B cell (primary cell): ENCODE measurements around the gene GNG7. TPM values are rescaled to one million over a fixed set of nuclear protein-coding genes. Genes with fewer than 3 reads are reported as not detected.
A peak's percentile ranks its signal among the peaks of the same experiment; 100 is the strongest.
"Not testable (repeated sequence)": the region's sequence is repeated elsewhere in the genome, so short reads cannot be mapped to it uniquely, and the experiment has no call there.

Source experiments
- ATAC-seq: fragments of 200-7000 bp; cut with Tn5 transposase; one replicate; pipeline ENCODE4 v1.10.0; 2021; ENCODE audit warnings: low read depth, mild to moderate bottlenecking, moderate number of reproducible peaks, moderate library complexity
- CTCF ChIA-PET: fragments of 350-600 bp; sonication (Branson Sonifier 250); formaldehyde crosslinking; loops from one replicate; lab custom pipeline; 2021; ENCODE audit warnings: antibody characterized with exemption, inconsistent platforms; lab: Charles Lee
- POLR2A ChIA-PET: fragments of 350-600 bp; sonication (Branson Sonifier 250); formaldehyde crosslinking; loops from one replicate; lab custom pipeline; 2021; ENCODE audit warnings: antibody characterized with exemption; lab: Charles Lee
- DNase-seq: peaks from one replicate; pipeline ENCODE4 v3.0.0; 2013
- H2AFZ ChIP-seq: 2 replicates; pipeline ENCODE4 v1.6.1; 2012; ENCODE audit warnings: mild to moderate bottlenecking, low read depth, low read length; ENCODE audit not compliant: insufficient read depth, poor library complexity, severe bottlenecking
- H3K27ac ChIP-seq, 2 donors: 1 replicate in 1 of 2; 2 replicates in 1 of 2; pipeline ENCODE4 v1.5.1; 2012 to 2013; ENCODE audit warnings: low read length in 2 of 2, mild to moderate bottlenecking in 2 of 2, moderate library complexity in 1 of 2
- H3K27me3 ChIP-seq, 4 experiments: fragments of 200-600 bp in 1 of 4; sonication (generic) in 1 of 4; replicated peaks in 1 of 4; 1 replicate in 2 of 4; 2 replicates in 2 of 4; pipeline versions ENCODE4 v1.6.1 to v1.7.0; 2013 to 2016; ENCODE audit warnings: low read length in 3 of 4, mild to moderate bottlenecking in 2 of 4, mixed read lengths in 1 of 4, moderate library complexity in 1 of 4; ENCODE audit not compliant: insufficient read depth in 4 of 4, control insufficient read depth in 3 of 4; ENCODE audit errors: control extremely low read depth in 1 of 4
- H3K36me3 ChIP-seq, 2 experiments: replicated peaks in 1 of 2; 1 replicate in 1 of 2; 2 replicates in 1 of 2; pipeline versions ENCODE4 v1.6.1 to v1.7.1; 2013; ENCODE audit warnings: low read length in 1 of 2; ENCODE audit not compliant: insufficient read depth in 2 of 2, control insufficient read depth in 1 of 2; ENCODE audit errors: control extremely low read depth in 1 of 2, extremely low read depth in 1 of 2
- H3K4me1 ChIP-seq, 2 donors: fragments of 200-600 bp in 1 of 2; sonication (generic) in 1 of 2; 1 replicate in 1 of 2; 2 replicates in 1 of 2; pipeline versions ENCODE4 v1.5.1 to v1.6.1; 2013 to 2017; ENCODE audit warnings: low read length in 2 of 2; ENCODE audit not compliant: control insufficient read depth in 2 of 2, insufficient read depth in 2 of 2
- H3K4me2 ChIP-seq: replicated peaks from 2 replicates; pipeline ENCODE3; 2012; ENCODE audit warnings: mild to moderate bottlenecking, low read depth, low read length; ENCODE audit not compliant: poor library complexity, severe bottlenecking
- H3K4me3 ChIP-seq, 5 experiments: fragments of 200-600 bp in 1 of 5; sonication (generic) in 1 of 5; 1 replicate in 3 of 5; 2 replicates in 2 of 5; pipeline versions ENCODE4 v1.5.1 to v1.7.0; 2011 to 2016; ENCODE audit warnings: low read length in 4 of 5, mild to moderate bottlenecking in 4 of 5, low read depth in 2 of 5, control low read depth in 1 of 5, moderate library complexity in 1 of 5; ENCODE audit not compliant: insufficient read depth in 1 of 5; ENCODE audit errors: control extremely low read depth in 1 of 5, extremely low read depth in 1 of 5
- H3K79me2 ChIP-seq: fragments of 200-600 bp; sonication (generic); one replicate; pipeline ENCODE4 v1.6.0; 2016; ENCODE audit warnings: low read length; ENCODE audit not compliant: control insufficient read depth, insufficient read depth
- H3K9ac ChIP-seq: fragments of 200-600 bp; sonication (generic); 2 replicates; pipeline ENCODE4 v1.6.1; 2017; ENCODE audit warnings: mild to moderate bottlenecking, low read length, moderate library complexity
- H3K9me3 ChIP-seq, 3 donors: one replicate each; pipeline versions ENCODE4 v1.6.1 to v1.7.1; 2013; ENCODE audit warnings: low read length in 2 of 3; ENCODE audit not compliant: control insufficient read depth in 2 of 3, insufficient read depth in 1 of 3; ENCODE audit errors: control extremely low read depth in 1 of 3
- H4K20me1 ChIP-seq: 2 replicates; pipeline ENCODE4 v1.6.0; 2012; ENCODE audit warnings: mild to moderate bottlenecking, low read length; ENCODE audit not compliant: insufficient read depth, control insufficient read depth, poor library complexity, severe bottlenecking
- H3K27ac Mint-ChIP-seq: one replicate; pipeline ENCODE4 v1.8.0; 2021; ENCODE audit warnings: mixed read lengths
- H3K27me3 Mint-ChIP-seq: one replicate; pipeline ENCODE4 v1.8.0; 2021; ENCODE audit warnings: mixed read lengths
- H3K4me1 Mint-ChIP-seq: one replicate; pipeline ENCODE4 v1.8.0; 2021; ENCODE audit warnings: mixed read lengths
- H3K4me3 Mint-ChIP-seq: one replicate; pipeline ENCODE4 v1.8.0; 2021; ENCODE audit warnings: mixed read lengths
- H3K9me3 Mint-ChIP-seq: one replicate; pipeline ENCODE4 v1.8.0; 2022; ENCODE audit warnings: mixed read lengths; ENCODE audit not compliant: insufficient read depth
- CTCF ChIP-seq: fragments of 200-600 bp; IDR thresholded peaks from one replicate; pipeline ENCODE4 v1.8.0; 2022; ENCODE audit warnings: antibody characterized with exemption, mild to moderate bottlenecking
- EZH2 ChIP-seq: IDR thresholded peaks from 2 replicates; pipeline ENCODE4 v1.6.1; 2012; ENCODE audit warnings: borderline replicate concordance, low read depth, mild to moderate bottlenecking, moderate library complexity, low read length; ENCODE audit not compliant: insufficient read depth, poor library complexity, severe bottlenecking
- WGBS: methylation state at CpG from one replicate; pipeline ENCODE4 v1.1.5; 2013; ENCODE audit warnings: missing lambda C conversion rate; ENCODE audit not compliant: insufficient coverage; 5-methylcytosine and 5-hydroxymethylcytosine counted together
- intact Hi-C: fragments of 100-400 bp; cut with micrococcal nuclease; formaldehyde crosslinking; loops from one replicate; pipeline ENCODE4 v1.10.0; 2022
- polyA plus RNA-seq: library from polyadenylated mRNA; depleted of rRNA; stranded (reverse); fragments of >200 nt; gene quantifications from 2 replicates; pipeline ENCODE4 v1.2.3, GENCODE V29; 2012
- total RNA-seq, 2 donors: library from RNA; stranded (reverse); fragments of 120-200 nt in 1 of 2; gene quantifications; 1 replicate in 1 of 2; 2 replicates in 1 of 2; pipeline versions ENCODE4 v1.2.3 to v1.2.4, GENCODE V29; 2013 to 2022

GNG7 gene
- total and polyA plus RNA-seq, 2 donors (not counting 1 experiment from before 2014, with no cell fraction given): 76.3 to 153 TPM

- Mint-ChIP-seq H3K4me3 (no peak overlapping the region), H3K27ac (peak overlapping the region; percentile 38), H3K9me3 (no peaks in the 10 kb centered on the region), H3K4me1 (peaks cover 29% of the 10 kb centered on the region), H3K27me3 (no peaks in the 10 kb centered on the region)
- no peak for TF ChIP-seq CTCF
- no peak for TF ChIP-seq EZH2
- Histone ChIP-seq H3K79me2 (no peaks in the 10 kb centered on the region), H4K20me1 (peaks cover 10% of the 10 kb centered on the region), H3K4me3 (no peak overlapping the region), H3K27me3 (no peaks in the 10 kb centered on the region), H3K9me3 (peaks cover 0 to 4% (median 0%) of the 10 kb centered on the region in 3 donors), H3K4me2 (no peak overlapping the region), H3K36me3 (peaks cover 0 to 4% of the 10 kb centered on the region in 2 experiments), H3K27ac (no peak overlapping the region), H3K9ac (no peak overlapping the region), H3K4me1 (peaks cover 9 to 23% of the 10 kb centered on the region in 2 donors), H2AFZ (no peak overlapping the region)
- DNase-seq (no peak), ATAC-seq (no peak)
- 95% methylated on average over 3 of the region's 8 CpGs for WGBS
- CTCF ChIA-PET: interaction anchor here (1.6 kb wide), 1 partner anchor 102 kb away, joined by 4 read pairs; no protein-coding TSS in a partner anchor
- intact Hi-C loops: no loop called here
- POLR2A ChIA-PET: interaction anchor here (0.5 kb wide), 1 partner anchor 113 kb away, joined by 3 read pairs; no protein-coding TSS in a partner anchor
Observed at GRCh38 chr19:2509096-2509495, 193.4 kb downstream of the GNG7 start.

GRCh38 chr19:2507109-2507508 lies 195.4 kb downstream of the GNG7 start:
- ATAC-seq: peak; percentile 43
- no peaks in the 10 kb centered on the region for H3K36me3 ChIP-seq
- H3K4me1 ChIP-seq: peaks cover 9 to 29% of the 10 kb centered on the region in 2 donors
- H3K4me2 ChIP-seq: peak overlapping the region; percentile 36
- CTCF ChIA-PET: interaction anchor here (1.0 kb wide), 1 partner anchor 35 kb away, joined by 3 read pairs; no protein-coding TSS in a partner anchor
- no peak overlapping the region for H3K27ac ChIP-seq
- peak overlapping the region; percentile 64 for H3K27ac Mint-ChIP-seq
- peak overlapping the region; percentile 75 for H3K4me3 Mint-ChIP-seq
- peaks cover 37% of the 10 kb centered on the region for H3K4me1 Mint-ChIP-seq
- H4K20me1 ChIP-seq: no peaks in the 10 kb centered on the region
- intact Hi-C loops: no loop called here
- H3K9ac ChIP-seq: no peak overlapping the region
- H3K79me2 ChIP-seq: no peaks in the 10 kb centered on the region
- 42% methylated on average over 9 of the region's 12 CpGs for WGBS
- H3K9me3 Mint-ChIP-seq: no peaks in the 10 kb centered on the region
- H2AFZ ChIP-seq: no peak overlapping the region
- H3K27me3 ChIP-seq: no peaks in the 10 kb centered on the region
- no peak for TF ChIP-seq CTCF
- no peak for TF ChIP-seq EZH2
- peaks cover 0 to 4% (median 0%) of the 10 kb centered on the region in 3 donors for H3K9me3 ChIP-seq
- H3K27me3 Mint-ChIP-seq: no peaks in the 10 kb centered on the region
- peak; percentile 76 for DNase-seq
- POLR2A ChIA-PET: interaction anchor here (1.1 to 1.3 kb wide), 2 partner anchors 30 to 46 kb away, joined by 4 to 6 read pairs; no protein-coding TSS in a partner anchor
- H3K4me3 ChIP-seq: no peak overlapping the region

DNA sequence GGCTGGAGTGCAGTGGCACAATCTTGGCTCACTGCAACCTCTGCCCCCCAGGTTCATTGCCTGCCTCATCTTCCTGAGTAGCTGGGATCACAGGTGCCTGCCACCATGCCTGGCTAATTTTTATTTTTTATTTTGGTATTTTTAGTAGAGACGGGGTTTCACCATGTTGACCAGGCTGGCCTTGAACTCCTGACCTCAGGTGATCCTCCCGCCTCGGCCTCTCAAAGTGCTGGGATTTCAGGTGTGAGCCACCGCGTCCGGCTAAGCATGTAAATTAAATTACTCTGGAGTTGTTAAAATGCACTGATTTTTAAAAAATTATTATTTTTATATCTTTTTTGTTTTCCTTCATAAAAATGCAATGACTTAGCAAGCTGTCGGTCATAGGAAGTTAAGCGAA lies 195.8 kb downstream of the GNG7 start:
- H3K4me3 ChIP-seq, H3K79me2 ChIP-seq, H3K27ac ChIP-seq, ATAC-seq, H3K9me3 Mint-ChIP-seq, DNase-seq, H3K27me3 ChIP-seq, H3K4me3 Mint-ChIP-seq, H3K9me3 ChIP-seq, intact Hi-C loops, H4K20me1 ChIP-seq, H2AFZ ChIP-seq, H3K36me3 ChIP-seq, CTCF ChIA-PET, H3K9ac ChIP-seq, H3K27me3 Mint-ChIP-seq: not testable (repeated sequence)
- POLR2A ChIA-PET: interaction anchor here (1.1 to 1.3 kb wide), 2 partner anchors 30 to 46 kb away, joined by 4 to 6 read pairs; no protein-coding TSS in a partner anchor
- 59% methylated on average over 4 of the region's 8 CpGs for WGBS
- Mint-ChIP-seq H3K27ac (peak overlapping the region; percentile 64), H3K4me1 (peaks cover 32% of the 10 kb centered on the region)
- Histone ChIP-seq H3K4me1 (peaks cover 9 to 24% of the 10 kb centered on the region in 2 donors), H3K4me2 (peak overlapping the region; percentile 36)
